OCI-M2 (cell line): Measurements from ENCODE around the gene ZDBF2.
"Not testable (repeated sequence)": the region's sequence is repeated elsewhere in the genome, so short reads cannot be mapped to it uniquely, and the experiment has no call there.

Experiments
- DNase-seq: peaks from one replicate; lab custom pipeline; 2025; ENCODE audit not compliant: unreplicated experiment; lab: John Stamatoyannopoulos, UW

The ZDBF2 gene

GRCh38 chr2:206259376-206260187 lies 14.9 kb upstream of the ZDBF2 start:
- DNase-seq = no peak

- DNase-seq = no peak
These were observed 14.1 kb upstream of the ZDBF2 start for GRCh38 chr2:206260188-206261012.

- DNase-seq = no peak
These were observed 10.4 kb upstream of the ZDBF2 start for GRCh38 chr2:206263959-206264603.

- DNase-seq = no peak
These were observed 8.0 kb upstream of the ZDBF2 start for GRCh38 chr2:206266130-206267125.

DNA sequence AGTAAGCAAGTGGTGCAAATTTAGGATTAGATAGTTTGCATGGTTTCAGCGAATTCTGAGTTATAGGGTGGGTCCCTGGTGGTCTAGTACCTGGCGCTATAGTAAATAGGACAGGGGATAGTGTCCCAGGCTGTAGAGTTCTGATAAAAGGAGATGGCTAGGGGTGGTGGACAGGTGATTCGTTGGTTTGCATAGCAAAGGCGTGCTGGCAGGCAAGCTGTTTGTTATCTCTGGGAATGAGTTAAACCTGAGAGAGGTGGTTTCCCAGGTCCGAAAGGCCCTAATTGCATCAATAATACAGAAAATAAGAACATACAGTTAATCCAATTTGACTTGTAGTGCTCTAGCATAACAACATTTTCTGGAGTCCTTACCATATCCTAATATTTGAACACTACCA lies 6.9 kb upstream of the ZDBF2 start:
- no peak for DNase-seq

DNA sequence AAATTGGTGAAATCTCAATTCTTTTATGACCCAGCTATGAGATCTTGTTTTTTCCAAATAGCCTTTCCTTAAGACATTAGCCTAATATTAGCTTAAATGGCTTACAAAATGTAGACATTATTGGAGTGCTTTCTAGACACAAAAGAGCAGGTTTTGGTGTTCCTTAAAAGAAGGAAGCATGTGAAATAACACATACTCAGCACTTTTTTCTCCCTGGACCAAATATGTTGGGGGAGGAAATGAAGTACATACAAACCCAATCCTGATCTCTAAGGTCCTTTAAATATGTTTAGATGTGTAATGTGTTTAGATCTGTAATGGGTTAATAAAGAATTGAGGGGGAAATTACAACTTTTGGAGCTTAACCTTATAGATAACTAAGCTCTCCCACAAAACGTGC lies 3.4 kb upstream of the ZDBF2 start:
- DNase-seq = no peak

DNA sequence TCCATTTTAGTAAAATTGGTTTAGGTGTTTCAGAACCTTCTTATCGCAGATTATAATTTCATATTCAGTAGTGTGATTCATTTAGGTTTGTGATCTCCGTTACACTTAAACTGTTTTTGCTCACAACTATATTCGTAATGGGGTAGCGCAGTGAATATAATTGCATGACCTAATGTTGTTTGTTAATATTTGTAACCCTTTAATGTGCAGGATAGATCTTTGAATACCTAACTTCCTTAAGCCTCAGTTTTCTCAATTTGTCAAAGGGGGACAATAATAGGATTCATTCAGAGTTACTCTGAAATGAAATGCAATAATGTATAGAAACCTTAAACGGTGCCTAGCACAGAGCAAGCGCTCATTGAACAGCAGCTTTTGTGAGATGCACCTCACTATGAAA lies 558 bp upstream of the ZDBF2 start:
- DNase-seq = no peak

DNA sequence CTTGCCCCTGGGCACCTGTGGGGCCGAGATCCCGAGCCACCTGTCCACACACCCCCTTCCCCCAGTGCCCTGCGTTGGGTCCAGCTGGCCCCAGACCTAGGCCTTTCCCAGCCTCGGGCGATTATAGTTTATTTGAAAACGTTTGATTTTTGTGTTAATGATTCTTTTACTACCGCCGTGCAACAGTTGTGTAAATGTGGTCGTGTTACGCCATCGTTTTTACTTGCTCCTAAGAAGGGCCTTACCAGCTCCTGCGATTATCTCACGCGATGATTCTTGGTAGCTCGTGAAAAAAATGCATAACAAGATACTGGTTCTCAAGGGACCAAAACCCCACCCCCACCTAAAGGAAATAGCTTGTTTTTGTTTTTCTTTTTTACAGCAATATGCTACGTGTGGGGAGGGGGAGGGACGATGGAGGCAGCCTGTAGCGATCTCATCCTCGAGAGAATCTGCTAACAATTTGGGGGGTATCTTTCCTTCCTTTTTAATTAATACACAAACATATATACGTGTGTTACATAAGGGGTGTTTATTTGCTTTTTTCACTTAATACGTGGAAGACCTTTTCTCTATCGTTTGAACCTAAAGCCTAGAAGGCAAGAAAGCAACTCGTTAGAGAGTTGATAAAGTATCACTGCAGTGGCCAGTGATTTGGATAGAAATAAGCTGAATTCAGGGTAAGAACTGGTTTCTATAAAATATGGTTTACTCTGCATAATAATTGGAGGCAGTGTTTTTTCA lies 1.0 kb downstream of the ZDBF2 start:
- DNase-seq = no peak

- DNase-seq = no peak
These were observed 1.9 kb downstream of the ZDBF2 start for GRCh38 chr2:206276169-206276942.

- DNase-seq = no peak
These were observed 3.0 kb downstream of the ZDBF2 start for GRCh38 chr2:206277503-206277902.

GRCh38 chr2:206282746-206283145 lies 8.3 kb downstream of the ZDBF2 start:
- DNase-seq = no peak

- no peak for DNase-seq
These were observed 12.7 kb downstream of the ZDBF2 start for GRCh38 chr2:206287197-206287596.

- DNase-seq = no peak
These were observed 14.9 kb downstream of the ZDBF2 start for GRCh38 chr2:206289391-206289790.

DNA sequence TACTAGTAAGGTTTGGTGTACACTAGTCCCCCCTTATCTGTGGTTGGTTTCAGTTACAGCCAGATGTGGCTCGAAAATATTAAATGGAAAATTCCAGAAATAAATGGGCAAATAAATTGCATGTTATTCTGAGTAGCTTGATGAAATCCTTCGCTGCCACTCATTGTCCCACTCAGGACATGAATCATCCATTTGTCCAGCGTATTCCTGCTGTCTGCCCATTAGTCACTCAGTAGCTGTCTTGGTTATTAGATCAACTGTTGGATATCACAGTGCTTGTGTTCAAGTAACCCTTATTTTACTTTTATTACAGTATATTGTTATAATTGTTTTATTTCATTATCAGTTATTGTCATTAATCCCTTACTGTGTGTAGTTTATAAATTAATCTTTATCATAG lies 21.7 kb downstream of the ZDBF2 start:
- no peak for DNase-seq

GRCh38 chr2:206299608-206300007 lies 25.1 kb downstream of the ZDBF2 start:
- DNase-seq = not testable (repeated sequence)

- no peak for DNase-seq
These were observed 31.2 kb downstream of the ZDBF2 start for GRCh38 chr2:206305523-206306245.

DNA sequence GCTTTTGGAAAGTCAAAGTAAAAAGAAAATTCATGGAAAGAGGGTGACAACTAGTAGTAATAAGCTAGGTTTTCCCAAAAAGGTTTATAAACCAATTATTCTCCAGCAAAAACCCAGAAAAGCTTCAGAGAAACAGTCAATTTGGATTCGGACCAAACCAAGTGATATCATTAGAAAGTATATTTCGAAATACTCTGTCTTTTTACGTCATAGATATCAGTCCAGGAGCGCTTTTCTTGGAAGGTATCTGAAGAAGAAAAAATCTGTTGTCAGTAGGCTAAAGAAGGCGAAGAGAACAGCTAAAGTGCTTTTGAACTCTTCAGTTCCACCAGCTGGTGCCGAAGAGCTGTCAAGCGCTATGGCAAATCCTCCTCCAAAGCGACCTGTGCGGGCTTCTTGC lies 36.6 kb downstream of the ZDBF2 start:
- DNase-seq = no peak

GRCh38 chr2:206316141-206316540 lies 41.7 kb downstream of the ZDBF2 start:
- no peak for DNase-seq
